Measurements from ENCODE around the gene HS3ST6. TPM values are rescaled to one million over a fixed set of nuclear protein-coding genes. Genes with fewer than 3 reads are reported as not detected.
"Not testable (repeated sequence)": the region's sequence is repeated elsewhere in the genome, so short reads cannot be mapped to it uniquely, and the experiment has no call there.

Gene HS3ST6
- total and polyA plus RNA-seq, 2 of the 13 experiments (the other 11 are each of a cell fraction or from before 2014, with no cell fraction given): not detected

DNA sequence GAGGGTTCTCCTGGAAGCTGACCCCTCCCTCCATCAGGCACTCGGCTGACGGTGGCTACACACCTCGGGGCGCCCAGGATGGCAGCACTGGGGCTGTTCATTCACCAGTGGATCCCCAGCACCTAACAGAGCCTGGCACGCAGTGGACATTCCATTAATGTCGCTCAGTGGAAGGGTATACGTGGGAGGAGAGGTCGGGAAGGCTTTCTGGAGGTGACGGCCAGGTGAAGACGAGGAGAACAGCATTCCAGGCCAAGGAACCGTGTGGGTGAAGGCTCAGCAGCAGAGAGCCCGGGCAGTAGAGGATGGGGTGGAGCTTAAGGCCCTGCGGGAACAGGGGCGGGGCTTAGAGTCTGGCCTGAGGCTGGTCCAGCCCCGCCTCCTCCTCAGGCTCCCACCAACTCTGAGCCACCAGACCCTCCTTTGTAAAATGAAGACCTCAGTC lies 2.5 kb upstream of the HS3ST6 start:
- no peak overlapping the region for H3K4me3 ChIP-seq (replicated peaks in 1 of 3; ENCODE audit: insufficient read depth in 1 of 3, low read depth in 2 of 3, low read length in 3 of 3)
- CTCF ChIA-PET (ENCODE audit: low intra/inter-chr PET ratio, low total read pairs): no interaction called here
- no peaks in the 10 kb centered on the region for H3K36me3 ChIP-seq (replicated peaks in 1 of 2; ENCODE audit: control insufficient read depth in 1 of 2, insufficient read depth in 2 of 2, low read length in 2 of 2)
- peaks cover 25 to 69% of the 10 kb centered on the region in 2 experiments for H3K27me3 ChIP-seq (ENCODE audit: control insufficient read depth in 1 of 2, insufficient read depth in 2 of 2, low read length in 2 of 2)
- intact Hi-C loops (cut with micrococcal nuclease; ENCODE audit: unreplicated experiment) (no loop called here), in situ Hi-C loops (cut with HindIII; ENCODE audit: extremely low pct_ligation_motif_present, low pct_unique_long_range_greater_than_20kb) (loop anchor here (5.0 kb wide), 1 partner anchor 58 kb away; no protein-coding TSS in a partner anchor)
- no peak overlapping the region for H2AFZ ChIP-seq (ENCODE audit: low read length)
- BruUV-seq (replicated peaks): no TSS peak
- no peak for TF ChIP-seq SP1 (IDR thresholded peaks at IDR 0.05)
- TF ChIP-seq SP1 (CRISPR knock-in tag; IDR thresholded peaks at IDR 0.05): 0 out of 2 replicates have a peak, but pooled peaks have one; percentile 18
- TF ChIP-seq, protein P1, sequence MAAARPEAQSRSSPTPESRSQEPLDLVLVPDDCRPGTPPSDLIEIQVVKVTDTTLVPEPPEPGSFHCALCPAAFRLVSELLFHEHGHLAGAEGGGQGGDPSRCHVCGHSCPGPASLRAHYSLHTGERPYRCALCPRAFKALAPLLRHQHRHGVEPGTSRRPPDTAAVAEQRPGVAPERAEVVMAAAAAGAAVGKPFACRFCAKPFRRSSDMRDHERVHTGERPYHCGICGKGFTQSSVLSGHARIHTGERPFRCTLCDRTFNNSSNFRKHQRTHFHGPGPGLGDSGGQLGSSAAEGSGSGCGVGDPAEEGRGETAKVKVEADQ (CRISPR knock-in tag; IDR thresholded peaks at IDR 0.05; ENCODE audit: borderline replicate concordance): no peak
- no peak for TF ChIP-seq NBN (conservative IDR thresholded peaks at IDR 0.05)
- WGBS (ENCODE audit: low lambda C conversion rate): 14% methylated on average over 10 of the region's 15 CpGs
- ATAC-seq (peak; percentile 31; the same call in 2 of the 3 replicates), FAIRE-seq (no peak), DNase-seq (ENCODE audit: low spot score) (no peak)
- no peak overlapping the region for H3K9ac ChIP-seq (ENCODE audit: insufficient read depth, low read depth, low read length)
- no peaks in the 10 kb centered on the region for H3K79me2 ChIP-seq (ENCODE audit: insufficient read depth, low read length)
- H3K9me3 ChIP-seq (ENCODE audit: low read length): no peaks in the 10 kb centered on the region
- no peak overlapping the region for H3K27ac ChIP-seq (ENCODE audit: extremely low read length, insufficient read depth, low read length)
- H3K4me2 ChIP-seq (ENCODE audit: low read depth, low read length): peak overlapping the region; percentile 20; the same call in 1 of the 2 replicates
- H4K20me1 ChIP-seq (ENCODE audit: insufficient read depth, low read length): 0 out of 2 replicates have a peak, but pooled peaks cover 2% of the 10 kb centered on the region
- POLR2A ChIA-PET: interaction anchor here (0.7 kb wide), 1 partner anchor 44 kb away, joined by 3 read pairs; the partner anchor contains the start of gene RPS2
- H3K4me1 ChIP-seq (ENCODE audit: insufficient read depth, low read length): peaks cover 39% of the 10 kb centered on the region

DNA sequence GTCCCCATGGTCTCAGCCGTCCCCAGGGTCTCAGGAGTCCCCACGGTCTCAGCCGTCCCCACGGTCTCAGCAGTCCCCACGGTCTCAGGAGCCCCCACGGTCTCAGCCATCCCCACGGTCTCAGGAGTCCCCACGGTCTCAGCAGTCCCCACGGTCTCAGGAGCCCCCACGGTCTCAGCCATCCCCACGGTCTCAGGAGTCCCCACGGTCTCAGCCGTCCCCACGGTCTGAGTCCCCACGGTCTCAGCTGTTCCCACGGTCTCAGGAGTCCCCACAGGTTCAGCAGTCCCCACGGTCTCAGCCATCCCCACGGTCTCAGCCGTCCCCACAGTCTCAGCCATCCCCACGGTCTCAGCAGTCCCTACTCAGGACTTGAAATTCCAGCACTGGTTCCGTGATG lies 1.9 kb upstream of the HS3ST6 start:
- WGBS (ENCODE audit: low lambda C conversion rate): 11% methylated on average over 13 of the region's 21 CpGs
- BruUV-seq (replicated peaks); H3K9me3 ChIP-seq (ENCODE audit: low read length); ATAC-seq; H3K36me3 ChIP-seq (replicated peaks in 1 of 2; ENCODE audit: control insufficient read depth in 1 of 2, insufficient read depth in 2 of 2, low read length in 2 of 2); POLR2A ChIA-PET; H3K79me2 ChIP-seq (ENCODE audit: insufficient read depth, low read length); H3K27ac ChIP-seq (ENCODE audit: extremely low read length, insufficient read depth, low read length); H3K9ac ChIP-seq (ENCODE audit: insufficient read depth, low read depth, low read length); H2AFZ ChIP-seq (ENCODE audit: low read length); H3K4me2 ChIP-seq (ENCODE audit: low read depth, low read length); intact Hi-C loops (cut with micrococcal nuclease; ENCODE audit: unreplicated experiment); CTCF ChIA-PET (ENCODE audit: low intra/inter-chr PET ratio, low total read pairs); FAIRE-seq; H3K4me3 ChIP-seq (replicated peaks in 1 of 3; ENCODE audit: insufficient read depth in 1 of 3, low read depth in 2 of 3, low read length in 3 of 3); H4K20me1 ChIP-seq (ENCODE audit: insufficient read depth, low read length); DNase-seq (ENCODE audit: low spot score): not testable (repeated sequence)
- in situ Hi-C loops (cut with HindIII; ENCODE audit: extremely low pct_ligation_motif_present, low pct_unique_long_range_greater_than_20kb): loop anchor here (5.0 kb wide), 1 partner anchor 58 kb away; no protein-coding TSS in a partner anchor
- peaks cover 28 to 76% of the 10 kb centered on the region in 2 experiments for H3K27me3 ChIP-seq (ENCODE audit: control insufficient read depth in 1 of 2, insufficient read depth in 2 of 2, low read length in 2 of 2)
- peaks cover 41% of the 10 kb centered on the region for H3K4me1 ChIP-seq (ENCODE audit: insufficient read depth, low read length)
